ENCODE measurements around the gene LHPP.

LHPP gene

DNA sequence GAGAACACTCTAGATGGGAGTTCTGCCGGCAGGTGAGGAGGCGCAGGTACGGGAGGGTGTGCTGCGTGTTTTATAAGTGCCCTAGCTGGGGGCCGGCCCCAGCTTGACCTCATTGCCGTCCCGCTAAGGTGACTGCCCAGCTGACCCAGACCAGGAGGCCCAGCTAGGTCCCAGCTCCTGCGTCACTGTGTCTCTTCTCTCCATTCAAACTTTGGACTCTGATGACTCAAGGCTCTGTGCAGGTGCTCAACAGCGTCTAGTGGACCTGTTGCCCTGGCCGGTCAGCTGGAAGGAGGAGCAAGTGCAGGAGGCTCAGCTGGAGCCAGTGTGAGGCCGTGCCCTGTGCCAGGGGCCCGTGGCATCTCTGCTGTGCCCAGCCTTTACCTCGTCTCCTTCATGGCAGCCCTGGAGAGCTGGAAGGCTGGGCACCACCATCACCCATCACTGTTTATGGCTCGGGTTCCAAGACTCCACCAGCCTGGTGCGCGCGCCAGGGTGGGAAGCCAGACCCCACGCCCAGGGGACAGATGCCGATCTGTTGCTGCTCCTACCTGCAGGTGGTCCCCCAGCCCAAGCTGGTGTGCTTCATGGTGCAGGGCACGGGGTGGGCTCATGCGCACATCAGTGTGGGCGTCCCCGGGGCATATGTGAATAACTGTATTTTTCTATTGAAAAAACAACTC, 14.6 kb downstream of the LHPP start:
- Histone ChIP-seq H3K4me3 (ENCODE audit: low read length) (no peak overlapping the region), H3K9ac (ENCODE audit: low read depth, low read length) (no peak overlapping the region), H3K27ac (ENCODE audit: low read length) (no peak overlapping the region), H3K9me3 (ENCODE audit: insufficient read depth, low read depth, low read length) (no peaks in the 10 kb centered on the region), H3K36me3 (ENCODE audit: insufficient read depth, low read depth, low read length) (no peaks in the 10 kb centered on the region), H3K4me1 (ENCODE audit: insufficient read depth, low read length) (peaks cover 15% of the 10 kb centered on the region; the same call in 1 of the 2 replicates), H3K27me3 (ENCODE audit: insufficient read depth, low read length) (no peaks in the 10 kb centered on the region)

DNA sequence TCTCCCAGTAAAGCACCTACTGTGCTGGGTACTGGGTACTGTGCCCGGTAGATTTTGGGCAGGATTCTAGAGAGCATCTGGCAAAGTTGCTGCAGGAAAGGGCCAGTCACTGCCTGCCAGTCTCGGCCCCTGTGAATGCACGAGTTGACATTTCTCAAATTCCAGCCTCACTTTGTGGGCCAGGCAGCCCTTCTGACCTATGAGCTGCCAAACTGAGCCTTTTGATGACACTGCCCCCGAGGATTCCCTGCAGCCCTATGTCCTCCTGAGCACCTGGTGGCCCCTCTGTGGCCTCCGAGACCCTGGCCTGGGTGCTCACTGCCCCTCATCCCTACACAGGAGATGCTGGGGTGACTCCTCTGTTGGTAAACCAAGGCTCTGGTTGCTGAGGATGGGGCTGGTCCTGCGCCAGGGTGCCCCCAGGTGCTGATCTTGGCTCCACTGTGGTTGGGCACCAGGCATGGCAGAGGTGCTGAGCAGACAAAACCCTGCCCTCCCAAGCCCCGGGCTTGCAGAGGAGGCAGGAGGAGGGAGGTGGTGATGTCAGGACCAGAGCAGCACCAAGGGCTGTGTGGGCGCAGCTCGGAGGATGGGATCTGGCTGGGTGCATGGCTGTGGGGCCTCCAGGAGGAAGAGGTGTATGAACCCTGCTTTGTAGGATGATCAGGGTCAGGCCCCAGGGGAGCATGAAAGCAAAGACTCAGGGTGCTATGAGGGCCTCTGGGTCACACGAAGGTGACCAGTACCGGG, 16.2 kb downstream of the LHPP start:
- H3K4me1 ChIP-seq (ENCODE audit: insufficient read depth, low read length), result peaks cover 24% of the 10 kb centered on the region; the same call in 1 of the 2 replicates
- H3K9me3 ChIP-seq (ENCODE audit: insufficient read depth, low read depth, low read length), result no peaks in the 10 kb centered on the region
- H3K9ac ChIP-seq (ENCODE audit: low read depth, low read length), result no peak overlapping the region
- no peaks in the 10 kb centered on the region for H3K36me3 ChIP-seq (ENCODE audit: insufficient read depth, low read depth, low read length)
- no peak overlapping the region for H3K4me3 ChIP-seq (ENCODE audit: low read length)
- peak overlapping the region; percentile 24 for H3K27ac ChIP-seq (ENCODE audit: low read length)
- no peaks in the 10 kb centered on the region for H3K27me3 ChIP-seq (ENCODE audit: insufficient read depth, low read length)

DNA sequence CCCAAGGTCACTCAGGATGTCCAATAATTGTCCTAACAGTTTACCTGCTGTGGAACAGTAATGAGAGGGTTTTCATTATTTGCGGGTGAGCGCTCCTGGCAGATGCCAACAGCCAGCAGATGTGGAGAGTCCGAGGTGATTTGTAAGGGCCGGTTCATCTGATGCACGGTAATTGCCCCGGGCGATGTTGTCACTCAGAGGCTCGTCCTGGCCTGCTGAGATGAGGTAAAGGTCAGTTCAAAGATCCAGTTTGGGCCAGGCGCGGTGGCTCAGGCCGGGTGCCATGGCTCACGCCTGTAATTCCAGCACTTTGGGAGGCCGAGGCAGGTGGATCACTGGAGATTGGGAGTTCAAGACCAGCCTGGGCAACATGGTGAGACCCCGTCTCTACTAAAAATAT, 16.9 kb downstream of the LHPP start:
- Histone ChIP-seq H3K36me3 (ENCODE audit: insufficient read depth, low read depth, low read length) (no peaks in the 10 kb centered on the region), H3K9me3 (ENCODE audit: insufficient read depth, low read depth, low read length) (no peaks in the 10 kb centered on the region), H3K4me3 (ENCODE audit: low read length) (no peak overlapping the region), H3K9ac (ENCODE audit: low read depth, low read length) (no peak overlapping the region), H3K4me1 (ENCODE audit: insufficient read depth, low read length) (peaks cover 24% of the 10 kb centered on the region; the same call in 1 of the 2 replicates), H3K27me3 (ENCODE audit: insufficient read depth, low read length) (no peaks in the 10 kb centered on the region), H3K27ac (ENCODE audit: low read length) (no peak overlapping the region)

DNA sequence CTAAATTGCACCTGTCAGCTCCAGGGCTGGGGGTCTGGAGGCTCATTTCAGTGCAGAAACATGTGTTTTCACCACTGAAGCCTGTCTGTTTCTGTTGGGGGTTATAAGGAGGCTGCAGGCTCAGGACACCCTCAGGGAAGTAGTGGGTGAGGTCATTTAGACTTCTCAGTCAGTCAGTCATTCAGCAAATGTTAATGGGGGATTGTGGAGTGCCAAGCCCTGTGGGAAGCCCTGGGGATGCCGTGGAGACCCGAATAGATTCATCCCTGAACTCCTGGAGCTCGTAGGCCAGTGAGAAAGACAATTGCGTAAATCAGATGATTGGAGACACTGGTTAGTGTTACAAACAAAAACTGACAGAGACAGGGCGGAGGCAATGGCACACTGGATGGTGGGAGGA, 19.2 kb downstream of the LHPP start:
- Histone ChIP-seq H3K27me3 (ENCODE audit: insufficient read depth, low read length) (no peaks in the 10 kb centered on the region), H3K36me3 (ENCODE audit: insufficient read depth, low read depth, low read length) (peaks cover 2% of the 10 kb centered on the region; the same call in 1 of the 2 replicates), H3K4me1 (ENCODE audit: insufficient read depth, low read length) (peaks cover 24% of the 10 kb centered on the region; the same call in 1 of the 2 replicates), H3K9ac (ENCODE audit: low read depth, low read length) (no peak overlapping the region), H3K9me3 (ENCODE audit: insufficient read depth, low read depth, low read length) (no peaks in the 10 kb centered on the region), H3K27ac (ENCODE audit: low read length) (no peak overlapping the region), H3K4me3 (ENCODE audit: low read length) (no peak overlapping the region)

DNA sequence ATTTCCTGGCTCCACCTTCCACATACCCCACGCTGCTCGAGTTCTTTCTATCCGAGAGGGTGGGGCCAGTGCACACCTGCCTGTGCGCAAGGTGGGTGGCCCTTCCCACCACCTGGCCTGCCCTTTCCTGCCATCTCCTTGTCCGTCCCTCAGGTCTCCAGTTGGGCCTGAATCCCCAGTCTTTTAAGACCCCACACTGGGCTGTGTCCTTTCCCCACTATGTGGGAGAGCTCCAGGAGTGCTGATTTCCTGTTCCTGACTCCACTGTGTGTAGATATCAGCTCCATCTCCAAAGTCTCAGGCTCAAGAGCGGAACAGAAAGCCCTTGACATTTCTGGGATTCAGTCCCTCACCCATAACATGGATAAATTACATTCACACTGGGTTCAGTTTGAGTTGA, 20.1 kb downstream of the LHPP start:
- no peaks in the 10 kb centered on the region for H3K27me3 ChIP-seq (ENCODE audit: insufficient read depth, low read length)
- H3K4me3 ChIP-seq (ENCODE audit: low read length), result no peak overlapping the region
- H3K9me3 ChIP-seq (ENCODE audit: insufficient read depth, low read depth, low read length), result 0 out of 2 replicates have a peak, but pooled peaks cover 4% of the 10 kb centered on the region
- no peak overlapping the region for H3K27ac ChIP-seq (ENCODE audit: low read length)
- peaks cover 24% of the 10 kb centered on the region; the same call in 1 of the 2 replicates for H3K4me1 ChIP-seq (ENCODE audit: insufficient read depth, low read length)
- peaks cover 7% of the 10 kb centered on the region for H3K36me3 ChIP-seq (ENCODE audit: insufficient read depth, low read depth, low read length)
- no peak overlapping the region for H3K9ac ChIP-seq (ENCODE audit: low read depth, low read length)

DNA sequence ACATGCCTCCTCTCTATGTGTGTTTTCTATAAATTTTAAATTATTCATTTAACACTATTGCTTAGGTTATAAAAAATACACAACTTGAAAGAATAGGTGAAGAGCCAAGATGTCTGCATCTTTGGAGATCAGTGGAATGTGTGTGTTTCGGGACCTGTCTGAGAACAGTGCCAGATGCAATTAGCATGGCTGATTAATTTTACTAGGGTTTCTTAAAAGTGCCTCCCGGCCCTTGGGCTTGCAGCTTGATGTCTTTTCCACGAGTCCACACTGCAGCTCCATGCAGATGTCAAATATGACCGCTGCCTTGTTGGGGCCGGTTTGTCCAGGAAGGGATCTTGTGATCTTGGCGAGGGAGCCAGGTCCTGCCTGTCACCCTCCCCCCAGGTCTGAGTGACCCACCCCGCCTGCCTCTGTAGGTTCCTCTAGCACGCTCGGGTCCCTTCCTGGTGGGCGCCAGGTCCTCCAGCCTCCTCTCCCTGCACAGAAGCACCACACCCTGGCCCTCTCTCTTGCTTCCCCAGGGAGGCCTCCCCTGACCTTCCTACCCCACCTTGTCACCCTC, 20.7 kb downstream of the LHPP start:
- H3K36me3 ChIP-seq (ENCODE audit: insufficient read depth, low read depth, low read length), result peaks cover 10% of the 10 kb centered on the region
- no peaks in the 10 kb centered on the region for H3K27me3 ChIP-seq (ENCODE audit: insufficient read depth, low read length)
- peaks cover 7% of the 10 kb centered on the region; the same call in 1 of the 2 replicates for H3K9me3 ChIP-seq (ENCODE audit: insufficient read depth, low read depth, low read length)
- no peak overlapping the region for H3K4me3 ChIP-seq (ENCODE audit: low read length)
- H3K9ac ChIP-seq (ENCODE audit: low read depth, low read length), result no peak overlapping the region
- H3K4me1 ChIP-seq (ENCODE audit: insufficient read depth, low read length), result peaks cover 21% of the 10 kb centered on the region; the same call in 1 of the 2 replicates
- H3K27ac ChIP-seq (ENCODE audit: low read length), result no peak overlapping the region

DNA sequence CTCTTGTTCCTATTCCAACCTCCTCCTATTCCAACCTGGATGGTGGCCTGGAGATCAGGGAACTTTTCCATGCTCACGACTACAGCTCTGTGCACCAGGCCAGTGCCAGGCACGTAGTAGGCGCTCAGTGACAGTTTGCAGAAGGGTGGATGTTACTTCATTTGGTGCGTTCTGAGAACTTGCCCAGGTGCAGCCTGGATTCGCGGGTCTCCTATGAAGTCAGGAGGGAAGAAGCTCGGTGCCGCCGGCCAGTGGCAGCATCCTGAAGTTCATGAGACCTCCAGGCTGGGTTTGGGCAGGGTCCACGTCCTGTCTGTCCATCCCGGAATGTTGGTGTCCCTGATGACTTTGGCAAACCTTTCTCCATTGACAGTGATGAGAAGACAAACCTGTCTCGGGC, 21.3 kb downstream of the LHPP start:
- Histone ChIP-seq H3K27ac (ENCODE audit: low read length) (no peak overlapping the region), H3K27me3 (ENCODE audit: insufficient read depth, low read length) (no peaks in the 10 kb centered on the region), H3K36me3 (ENCODE audit: insufficient read depth, low read depth, low read length) (peaks cover 10% of the 10 kb centered on the region), H3K9me3 (ENCODE audit: insufficient read depth, low read depth, low read length) (peaks cover 7% of the 10 kb centered on the region; the same call in 1 of the 2 replicates), H3K4me1 (ENCODE audit: insufficient read depth, low read length) (peaks cover 18% of the 10 kb centered on the region; the same call in 1 of the 2 replicates), H3K4me3 (ENCODE audit: low read length) (no peak overlapping the region), H3K9ac (ENCODE audit: low read depth, low read length) (no peak overlapping the region)

DNA sequence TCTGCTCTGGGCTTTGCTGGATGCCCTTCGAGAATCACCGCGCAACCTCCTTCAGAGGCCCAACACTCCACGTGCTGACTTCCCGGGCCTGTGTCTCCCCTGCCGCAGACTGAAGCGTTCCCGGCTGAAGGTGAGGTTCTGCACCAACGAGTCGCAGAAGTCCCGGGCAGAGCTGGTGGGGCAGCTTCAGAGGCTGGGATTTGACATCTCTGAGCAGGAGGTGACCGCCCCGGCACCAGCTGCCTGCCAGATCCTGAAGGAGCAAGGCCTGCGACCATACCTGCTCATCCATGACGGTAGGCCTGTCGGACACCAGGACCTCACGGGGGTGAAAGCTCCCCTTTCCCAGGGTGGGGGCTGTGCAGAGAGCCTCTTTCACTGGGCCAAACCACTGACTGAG, 22.4 kb downstream of the LHPP start:
- no peaks in the 10 kb centered on the region for H3K27me3 ChIP-seq (ENCODE audit: insufficient read depth, low read length)
- H3K9me3 ChIP-seq (ENCODE audit: insufficient read depth, low read depth, low read length), result peaks cover 7% of the 10 kb centered on the region; the same call in 1 of the 2 replicates
- no peak overlapping the region for H3K27ac ChIP-seq (ENCODE audit: low read length)
- H3K4me3 ChIP-seq (ENCODE audit: low read length), result no peak overlapping the region
- peaks cover 18% of the 10 kb centered on the region; the same call in 1 of the 2 replicates for H3K4me1 ChIP-seq (ENCODE audit: insufficient read depth, low read length)
- H3K9ac ChIP-seq (ENCODE audit: low read depth, low read length), result no peak overlapping the region
- peaks cover 18% of the 10 kb centered on the region for H3K36me3 ChIP-seq (ENCODE audit: insufficient read depth, low read depth, low read length)

DNA sequence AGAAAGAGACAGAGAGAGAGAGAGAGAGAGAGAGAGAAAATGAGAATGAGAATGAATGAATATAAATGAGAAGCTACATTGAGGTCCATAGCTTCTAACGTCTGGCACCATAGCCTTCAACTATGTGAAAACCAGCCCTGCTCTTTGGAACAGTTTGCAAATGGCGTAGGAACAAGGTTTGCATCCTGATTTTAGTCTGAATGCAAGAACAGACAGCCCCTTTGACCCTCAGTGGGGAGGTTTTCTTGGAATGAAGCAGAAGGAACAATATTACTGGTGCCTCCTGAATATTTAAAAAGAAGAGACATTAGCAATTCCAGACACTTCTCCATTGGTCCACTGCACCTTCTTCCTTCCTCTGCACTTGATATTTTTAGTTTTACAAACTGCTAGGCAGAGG, 23.0 kb downstream of the LHPP start:
- H3K9me3 ChIP-seq (ENCODE audit: insufficient read depth, low read depth, low read length), result peaks cover 7% of the 10 kb centered on the region; the same call in 1 of the 2 replicates
- H3K27me3 ChIP-seq (ENCODE audit: insufficient read depth, low read length), result no peaks in the 10 kb centered on the region
- H3K4me3 ChIP-seq (ENCODE audit: low read length), result no peak overlapping the region
- H3K4me1 ChIP-seq (ENCODE audit: insufficient read depth, low read length), result peaks cover 18% of the 10 kb centered on the region; the same call in 1 of the 2 replicates
- H3K36me3 ChIP-seq (ENCODE audit: insufficient read depth, low read depth, low read length), result peaks cover 20% of the 10 kb centered on the region
- H3K27ac ChIP-seq (ENCODE audit: low read length), result no peak overlapping the region
- H3K9ac ChIP-seq (ENCODE audit: low read depth, low read length), result no peak overlapping the region

DNA sequence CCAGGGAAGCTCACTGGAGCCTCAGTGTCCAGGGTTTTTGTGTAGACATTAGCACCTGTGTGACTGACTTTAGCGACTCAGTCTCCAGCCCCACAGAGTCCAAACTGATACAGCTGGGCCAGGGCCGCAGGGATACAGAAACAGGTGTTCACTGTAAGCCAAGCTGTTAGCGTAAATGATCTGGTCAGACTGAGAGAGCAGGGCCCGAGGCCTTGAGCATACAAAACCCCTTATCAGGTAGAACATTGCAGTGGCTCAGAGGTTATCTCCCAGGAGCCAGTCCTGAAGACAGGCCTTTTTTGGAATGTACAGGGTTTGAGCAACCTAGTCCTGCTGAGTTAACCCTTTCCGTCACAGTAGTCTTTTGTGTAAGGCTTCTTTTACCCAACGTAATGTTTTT, 25.0 kb downstream of the LHPP start:
- Histone ChIP-seq H3K4me1 (ENCODE audit: insufficient read depth, low read length) (peaks cover 4% of the 10 kb centered on the region; the same call in 1 of the 2 replicates), H3K36me3 (ENCODE audit: insufficient read depth, low read depth, low read length) (peaks cover 30% of the 10 kb centered on the region), H3K27me3 (ENCODE audit: insufficient read depth, low read length) (no peaks in the 10 kb centered on the region), H3K9ac (ENCODE audit: low read depth, low read length) (no peak overlapping the region), H3K4me3 (ENCODE audit: low read length) (no peak overlapping the region), H3K9me3 (ENCODE audit: insufficient read depth, low read depth, low read length) (peaks cover 7% of the 10 kb centered on the region; the same call in 1 of the 2 replicates), H3K27ac (ENCODE audit: low read length) (no peak overlapping the region)

DNA sequence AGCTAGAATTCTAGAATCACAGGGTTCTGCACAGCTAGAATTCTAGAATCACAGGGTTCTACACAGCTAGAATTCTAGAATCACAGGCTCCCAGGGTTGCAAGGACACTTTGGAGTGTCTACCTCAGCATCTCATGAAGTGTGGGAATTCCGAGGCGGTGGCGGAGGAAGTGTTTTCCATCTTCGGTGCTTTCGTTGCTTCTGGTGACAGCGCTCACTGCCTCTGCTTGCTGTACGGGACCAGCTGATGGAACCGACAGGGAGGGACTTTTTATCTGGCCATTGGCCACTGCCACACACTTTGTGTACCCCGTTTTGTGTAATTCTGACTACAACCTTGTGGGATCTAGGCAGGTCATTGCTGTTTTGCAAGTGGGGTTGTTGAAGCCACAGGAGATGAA, 29.5 kb downstream of the LHPP start:
- H3K27me3 ChIP-seq (ENCODE audit: insufficient read depth, low read length), result no peaks in the 10 kb centered on the region
- no peaks in the 10 kb centered on the region for H3K4me1 ChIP-seq (ENCODE audit: insufficient read depth, low read length)
- no peak overlapping the region for H3K9ac ChIP-seq (ENCODE audit: low read depth, low read length)
- H3K36me3 ChIP-seq (ENCODE audit: insufficient read depth, low read depth, low read length), result peaks cover 30% of the 10 kb centered on the region
- H3K9me3 ChIP-seq (ENCODE audit: insufficient read depth, low read depth, low read length), result peaks cover 7% of the 10 kb centered on the region; the same call in 1 of the 2 replicates
- H3K4me3 ChIP-seq (ENCODE audit: low read length), result no peak overlapping the region
- H3K27ac ChIP-seq (ENCODE audit: low read length), result no peak overlapping the region

All from iPS-20b (cell line).